Heart left ventricle (tissue), 13 donors: Measurements from ENCODE around the gene SOCS6.

Experiments
- CTCF ChIP-seq, 12 donors: fragments of 200-600 bp; sonication (generic) in 4 of 12; IDR thresholded peaks; one replicate each; pipeline versions ENCODE4 v1.5.0 to v1.8.0; 2018 to 2022; ENCODE audit warnings: antibody characterized with exemption in 12 of 12, mild to moderate bottlenecking in 5 of 12
- POLR2A ChIP-seq, 2 donors: fragments of 450-650 bp; IDR thresholded peaks; one replicate each; pipeline ENCODE4 v1.6.1; 2017; ENCODE audit warnings: antibody characterized with exemption in 2 of 2, mild to moderate bottlenecking in 2 of 2, moderate library complexity in 2 of 2
- donor health status: ischemic (EF 13 %, LVEDD 7.1; RV severe dilation, severe dysfunction).
- donor health status: DM: no; HTN: yes; CAD: no.
- donor health status: DM: no; HTN: no; CAD: no.
- donor health status: ischemic (EF 25% LVEDD 6.9; RV normal size, moderate dysfunction).
- donor health status: ischemic (EF 25% LVEDD 5.7; RV mildly dilated, moderate dysfunction).
- donor health status: ischemic (EF 35%, LVEDD 5.7; RV mildly dilated, moderate dysfunction).
- donor health status: nonischemic (EF 11% LVEDD 7.7; RV severe dilation, severe dysfunction).
- donor health status: DM: yes; HTN: yes; CAD: no.
- donor health status: PGD.
- donor health status: ischemic (EF 29% LVEDD 5.4; RV normal size, mild dysfunction).
- donor health status: nonischemic (EF 23%, LVEDD 6.1; RV moderate dilation, normal function).

GRCh38 chr18:70349316-70349715 lies 60.5 kb downstream of the SOCS6 start:
- no peak for TF ChIP-seq CTCF (IDR thresholded peaks at IDR 0.05)
- TF ChIP-seq POLR2A (IDR thresholded peaks at IDR 0.05), result no peak
